NCI-H460 (cell line): ENCODE results near the gene CHST9. TPM values are rescaled to one million over a fixed set of nuclear protein-coding genes. Genes with fewer than 3 reads are reported as not detected.

ENCODE experiments used
- DNase-seq: peaks from one replicate; pipeline ENCODE4 v3.0.0-alpha.2; 2016; ENCODE audit warnings: low read depth; ENCODE audit errors: extremely low read depth
- total RNA-seq: library from RNA; depleted of rRNA; stranded (reverse); fragments of >200 nt; shearing (Covaris generic); gene quantifications from 2 replicates; pipeline ENCODE4 v1.2.3, GENCODE V29; 2014

The CHST9 gene
- total RNA-seq, 1 experiment from 2014 or later = not detected

- no peak for DNase-seq
Measured at GRCh38 chr18:26875040-26875654, 310.0 kb downstream of the CHST9 start.

DNA sequence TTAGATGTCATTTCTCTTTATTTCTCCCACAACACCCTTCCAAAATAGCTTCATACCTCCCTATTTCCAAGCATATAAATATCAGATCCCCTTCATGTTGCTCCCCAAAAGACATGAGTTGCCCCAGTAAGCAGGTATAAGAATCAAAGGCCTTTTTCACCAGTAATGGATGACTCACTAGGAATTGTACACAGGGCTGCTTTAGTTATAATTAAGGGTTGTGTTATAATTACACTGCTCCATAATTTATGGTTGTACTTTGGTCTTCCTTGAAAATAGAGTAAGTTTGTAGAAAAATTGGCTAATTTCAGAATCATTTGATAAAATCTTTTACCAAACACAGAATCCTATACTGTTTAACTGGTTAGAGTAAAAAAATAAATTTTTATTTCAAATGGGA, 310.8 kb downstream of the CHST9 start:
- DNase-seq = no peak

DNA sequence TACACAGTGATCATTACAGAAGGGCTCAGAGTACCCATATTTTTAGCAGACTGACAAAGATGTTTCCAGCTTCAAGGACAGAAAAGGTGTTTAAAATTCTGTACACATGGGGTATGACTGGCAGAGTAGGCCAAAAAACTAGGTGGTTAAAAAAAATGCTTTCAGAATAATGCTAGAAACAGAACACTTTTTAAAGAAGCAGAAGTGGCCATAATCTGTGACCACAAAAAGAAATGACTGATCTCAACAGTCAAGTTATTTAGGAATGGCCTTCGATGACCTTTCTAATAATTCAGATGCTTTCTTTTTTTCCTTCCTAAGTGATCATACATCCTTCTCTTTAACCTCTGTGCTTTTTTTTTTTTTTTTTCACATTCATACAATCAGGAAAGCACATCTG, 315.5 kb downstream of the CHST9 start:
- DNase-seq = no peak

DNA sequence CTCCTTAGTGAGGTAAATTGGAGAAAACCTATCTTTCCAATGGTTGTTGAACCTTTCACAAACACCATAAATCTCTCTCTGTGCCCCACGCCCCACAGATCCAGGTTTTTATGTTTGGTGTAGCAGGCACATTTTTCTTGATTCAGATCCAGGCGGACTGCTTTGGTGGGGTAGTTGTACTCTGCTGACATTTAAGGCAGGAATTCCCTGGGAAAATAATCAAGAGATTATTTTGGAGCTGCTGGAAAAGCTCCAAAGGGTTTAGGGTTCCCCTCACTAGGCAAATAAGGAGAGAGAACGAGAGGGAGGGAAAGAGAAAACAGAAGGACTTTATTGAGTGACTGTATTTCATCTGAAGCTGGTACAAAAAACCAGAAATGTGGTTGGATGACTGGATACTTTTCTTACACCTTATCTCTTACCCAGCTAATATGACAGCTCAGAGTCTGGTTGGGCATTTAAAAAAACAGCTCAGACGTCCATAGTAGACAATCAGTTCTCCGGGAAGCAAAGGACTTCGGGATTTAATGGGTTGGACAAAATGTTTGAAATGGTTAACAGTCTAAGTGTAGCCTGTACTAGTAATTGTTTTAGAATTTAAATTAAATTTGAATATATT, 316.0 kb downstream of the CHST9 start:
- DNase-seq = no peak

- no peak for DNase-seq
Measured at GRCh38 chr18:26867471-26867870, 317.6 kb downstream of the CHST9 start.

GRCh38 chr18:26865557-26865956, 319.6 kb downstream of the CHST9 start, which contains the start of gene AQP4:
TSS of gene AQP4 (minus strand) at chr18:26865707. CDS start at chr18:26865689, 18 bp downstream.
- DNase-seq = no peak

- DNase-seq = no peak
Measured at GRCh38 chr18:26864658-26865057, 320.4 kb downstream of the CHST9 start.

- DNase-seq = no peak
Measured at GRCh38 chr18:26863921-26864497, 321.1 kb downstream of the CHST9 start.

DNA sequence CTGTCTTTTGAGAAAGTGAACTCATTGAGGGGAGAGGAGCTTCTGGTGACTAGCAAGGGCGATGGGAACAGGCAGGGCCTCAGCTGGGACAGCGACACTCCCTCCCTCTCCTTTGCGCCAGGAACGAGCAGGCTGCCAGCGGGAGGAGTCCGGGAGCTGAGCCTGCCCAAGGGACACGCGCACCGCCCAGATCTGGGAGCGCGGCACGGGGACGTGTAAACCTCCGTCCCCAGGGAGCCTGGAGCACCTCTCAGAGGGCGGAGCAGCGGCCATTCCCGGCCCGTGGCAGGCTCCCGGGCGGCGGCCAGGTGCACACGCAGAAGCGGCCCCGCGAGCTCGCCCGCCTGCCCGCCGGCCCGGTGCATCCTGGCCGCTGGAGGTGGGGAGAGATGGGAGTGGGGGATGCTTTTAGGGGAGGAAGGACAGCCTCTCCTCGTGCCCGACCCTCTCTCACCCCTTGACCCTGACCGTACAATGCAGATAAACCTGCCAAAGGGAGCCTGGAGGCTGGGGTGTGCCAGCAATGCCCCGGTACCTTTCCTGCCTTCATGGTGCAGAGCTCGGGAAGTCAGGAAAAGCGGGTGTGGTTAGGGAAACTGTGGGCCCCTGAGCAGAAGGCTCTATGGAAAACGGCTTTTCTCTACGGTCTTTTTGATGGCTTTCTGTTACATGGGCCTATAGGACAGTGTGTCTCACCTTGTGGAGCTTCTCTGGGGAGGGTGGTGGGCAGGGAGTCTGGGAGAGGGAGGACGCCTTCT, 321.8 kb downstream of the CHST9 start:
- peak; percentile 20 for DNase-seq

- DNase-seq = no peak
Measured at GRCh38 chr18:26862084-26862483, 323.0 kb downstream of the CHST9 start.
